HepG2 (cell line): ENCODE measurements around the gene SNED1. TPM values are rescaled to one million over a fixed set of nuclear protein-coding genes. Genes with fewer than 3 reads are reported as not detected.

ENCODE experiments used
- KAT2B ChIP-seq: fragments of 150-350 bp; IDR thresholded peaks from 2 replicates; pipeline ENCODE4 v1.6.1; 2014; ENCODE audit warnings: low read depth, low read length, borderline replicate concordance
- RFX5 ChIP-seq: IDR thresholded peaks from 2 replicates; pipeline ENCODE4 v1.6.1; 2011; ENCODE audit warnings: low read depth, low read length, improper control_type of control experiment
- SUZ12 ChIP-seq: fragments of 150-350 bp; IDR thresholded peaks from 2 replicates; pipeline ENCODE4 v1.6.1; 2014; ENCODE audit warnings: low read depth, low read length
- polyA plus RNA-seq, 8 experiments: library from polyadenylated mRNA; depleted of rRNA in 3 of 8; stranded (reverse) in 7 of 8; unstranded in 1 of 8; fragments of >200 nt; fragmentation: Illumina TruSeq in 4 of 8; extraction: Trizol in 4 of 8; gene quantifications; 2 replicates each; pipeline versions ENCODE4 v1.2.1 to v1.2.3, GENCODE V29; 2011 to 2016; ENCODE audit warnings: low read depth in 4 of 8, missing spikeins in 1 of 8, mixed read lengths in 1 of 8; ENCODE audit not compliant: insufficient read depth in 1 of 8
- total RNA-seq, 5 experiments: library from RNA; depleted of rRNA; stranded (reverse); fragments of >200 nt; fragmentation: Illumina TruSeq; extraction: Trizol; gene quantifications; 2 replicates each; pipeline ENCODE4 v1.2.3, GENCODE V29; 2016; ENCODE audit warnings: low read depth in 1 of 5
- TF ChIP-seq, protein P1 (sequence below): sonication (generic); formaldehyde crosslinking; IDR thresholded peaks from 2 replicates; pipeline ENCODE4 v1.4.0; 2020; ENCODE audit warnings: missing genetic modification reagents
- TF ChIP-seq, protein P2 (sequence below): sonication (generic); formaldehyde crosslinking; IDR thresholded peaks from 2 replicates; pipeline ENCODE4 v1.5.0; 2020; ENCODE audit warnings: missing genetic modification reagents
- TF ChIP-seq, protein P3 (sequence below): sonication (generic); formaldehyde crosslinking; IDR thresholded peaks from 2 replicates; pipeline ENCODE4 v1.5.0; 2020; ENCODE audit warnings: mild to moderate bottlenecking, missing genetic modification reagents, borderline replicate concordance

SNED1 gene
- total and polyA plus RNA-seq, 2 of the 13 experiments (the other 11 are each of a cell fraction or from before 2014, with no cell fraction given): 0.15 to 0.65 TPM

DNA sequence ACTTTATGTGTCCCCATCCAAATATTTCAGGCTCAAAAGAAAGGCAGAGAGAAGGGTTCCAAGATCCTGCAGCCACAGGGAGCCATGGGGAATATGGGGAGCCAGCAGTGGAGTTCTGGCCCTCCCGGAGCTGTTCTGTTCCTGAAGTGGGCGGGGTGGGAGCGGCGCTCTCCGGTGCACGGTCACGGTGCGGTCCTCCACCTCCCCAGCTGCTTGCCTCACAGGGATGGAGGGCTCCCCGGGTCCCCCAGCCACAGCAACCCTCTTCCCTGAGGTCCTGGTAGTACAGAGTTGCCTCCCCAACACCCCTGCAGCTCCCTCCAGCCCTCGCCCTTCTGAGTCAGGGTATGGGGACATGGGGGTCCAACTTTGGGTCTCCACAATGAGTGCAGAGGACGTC lies 26.2 kb upstream of the SNED1 start (continued):
- TF ChIP-seq, protein P1, sequence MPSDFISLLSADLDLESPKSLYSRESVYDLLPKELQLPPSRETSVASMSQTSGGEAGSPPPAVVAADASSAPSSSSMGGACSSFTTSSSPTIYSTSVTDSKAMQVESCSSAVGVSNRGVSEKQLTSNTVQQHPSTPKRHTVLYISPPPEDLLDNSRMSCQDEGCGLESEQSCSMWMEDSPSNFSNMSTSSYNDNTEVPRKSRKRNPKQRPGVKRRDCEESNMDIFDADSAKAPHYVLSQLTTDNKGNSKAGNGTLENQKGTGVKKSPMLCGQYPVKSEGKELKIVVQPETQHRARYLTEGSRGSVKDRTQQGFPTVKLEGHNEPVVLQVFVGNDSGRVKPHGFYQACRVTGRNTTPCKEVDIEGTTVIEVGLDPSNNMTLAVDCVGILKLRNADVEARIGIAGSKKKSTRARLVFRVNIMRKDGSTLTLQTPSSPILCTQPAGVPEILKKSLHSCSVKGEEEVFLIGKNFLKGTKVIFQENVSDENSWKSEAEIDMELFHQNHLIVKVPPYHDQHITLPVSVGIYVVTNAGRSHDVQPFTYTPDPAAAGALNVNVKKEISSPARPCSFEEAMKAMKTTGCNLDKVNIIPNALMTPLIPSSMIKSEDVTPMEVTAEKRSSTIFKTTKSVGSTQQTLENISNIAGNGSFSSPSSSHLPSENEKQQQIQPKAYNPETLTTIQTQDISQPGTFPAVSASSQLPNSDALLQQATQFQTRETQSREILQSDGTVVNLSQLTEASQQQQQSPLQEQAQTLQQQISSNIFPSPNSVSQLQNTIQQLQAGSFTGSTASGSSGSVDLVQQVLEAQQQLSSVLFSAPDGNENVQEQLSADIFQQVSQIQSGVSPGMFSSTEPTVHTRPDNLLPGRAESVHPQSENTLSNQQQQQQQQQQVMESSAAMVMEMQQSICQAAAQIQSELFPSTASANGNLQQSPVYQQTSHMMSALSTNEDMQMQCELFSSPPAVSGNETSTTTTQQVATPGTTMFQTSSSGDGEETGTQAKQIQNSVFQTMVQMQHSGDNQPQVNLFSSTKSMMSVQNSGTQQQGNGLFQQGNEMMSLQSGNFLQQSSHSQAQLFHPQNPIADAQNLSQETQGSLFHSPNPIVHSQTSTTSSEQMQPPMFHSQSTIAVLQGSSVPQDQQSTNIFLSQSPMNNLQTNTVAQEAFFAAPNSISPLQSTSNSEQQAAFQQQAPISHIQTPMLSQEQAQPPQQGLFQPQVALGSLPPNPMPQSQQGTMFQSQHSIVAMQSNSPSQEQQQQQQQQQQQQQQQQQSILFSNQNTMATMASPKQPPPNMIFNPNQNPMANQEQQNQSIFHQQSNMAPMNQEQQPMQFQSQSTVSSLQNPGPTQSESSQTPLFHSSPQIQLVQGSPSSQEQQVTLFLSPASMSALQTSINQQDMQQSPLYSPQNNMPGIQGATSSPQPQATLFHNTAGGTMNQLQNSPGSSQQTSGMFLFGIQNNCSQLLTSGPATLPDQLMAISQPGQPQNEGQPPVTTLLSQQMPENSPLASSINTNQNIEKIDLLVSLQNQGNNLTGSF (CRISPR knock-in tag): no peak
- TF ChIP-seq, protein P2, sequence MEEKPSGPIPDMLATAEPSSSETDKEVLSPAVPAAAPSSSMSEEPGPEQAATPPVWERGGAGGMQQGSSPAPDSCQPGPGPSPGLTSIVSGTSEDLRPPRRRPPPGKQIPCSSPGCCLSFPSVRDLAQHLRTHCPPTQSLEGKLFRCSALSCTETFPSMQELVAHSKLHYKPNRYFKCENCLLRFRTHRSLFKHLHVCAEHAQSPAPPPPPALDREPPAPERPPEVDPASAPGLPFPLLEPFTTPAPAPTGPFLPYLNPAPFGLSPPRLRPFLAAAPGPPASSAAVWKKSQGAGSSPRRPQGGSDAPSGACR: no peak
- TF ChIP-seq, protein P3, sequence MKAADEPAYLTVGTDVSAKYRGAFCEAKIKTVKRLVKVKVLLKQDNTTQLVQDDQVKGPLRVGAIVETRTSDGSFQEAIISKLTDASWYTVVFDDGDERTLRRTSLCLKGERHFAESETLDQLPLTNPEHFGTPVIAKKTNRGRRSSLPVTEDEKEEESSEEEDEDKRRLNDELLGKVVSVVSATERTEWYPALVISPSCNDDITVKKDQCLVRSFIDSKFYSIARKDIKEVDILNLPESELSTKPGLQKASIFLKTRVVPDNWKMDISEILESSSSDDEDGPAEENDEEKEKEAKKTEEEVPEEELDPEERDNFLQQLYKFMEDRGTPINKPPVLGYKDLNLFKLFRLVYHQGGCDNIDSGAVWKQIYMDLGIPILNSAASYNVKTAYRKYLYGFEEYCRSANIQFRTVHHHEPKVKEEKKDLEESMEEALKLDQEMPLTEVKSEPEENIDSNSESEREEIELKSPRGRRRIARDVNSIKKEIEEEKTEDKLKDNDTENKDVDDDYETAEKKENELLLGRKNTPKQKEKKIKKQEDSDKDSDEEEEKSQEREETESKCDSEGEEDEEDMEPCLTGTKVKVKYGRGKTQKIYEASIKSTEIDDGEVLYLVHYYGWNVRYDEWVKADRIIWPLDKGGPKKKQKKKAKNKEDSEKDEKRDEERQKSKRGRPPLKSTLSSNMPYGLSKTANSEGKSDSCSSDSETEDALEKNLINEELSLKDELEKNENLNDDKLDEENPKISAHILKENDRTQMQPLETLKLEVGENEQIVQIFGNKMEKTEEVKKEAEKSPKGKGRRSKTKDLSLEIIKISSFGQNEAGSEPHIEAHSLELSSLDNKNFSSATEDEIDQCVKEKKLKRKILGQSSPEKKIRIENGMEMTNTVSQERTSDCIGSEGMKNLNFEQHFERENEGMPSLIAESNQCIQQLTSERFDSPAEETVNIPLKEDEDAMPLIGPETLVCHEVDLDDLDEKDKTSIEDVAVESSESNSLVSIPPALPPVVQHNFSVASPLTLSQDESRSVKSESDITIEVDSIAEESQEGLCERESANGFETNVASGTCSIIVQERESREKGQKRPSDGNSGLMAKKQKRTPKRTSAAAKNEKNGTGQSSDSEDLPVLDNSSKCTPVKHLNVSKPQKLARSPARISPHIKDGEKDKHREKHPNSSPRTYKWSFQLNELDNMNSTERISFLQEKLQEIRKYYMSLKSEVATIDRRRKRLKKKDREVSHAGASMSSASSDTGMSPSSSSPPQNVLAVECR: no peak
- TF ChIP-seq KAT2B (no peak), SUZ12 (no peak), RFX5 (no peak)
- TF ChIP-seq, all 625 proteins: peak for 0
